ENCODE results near the gene ORAI3. TPM values are rescaled to one million over a fixed set of nuclear protein-coding genes. Genes with fewer than 3 reads are reported as not detected.

The ORAI3 gene
- total RNA-seq, 6 experiments from 2014 or later: 27.7 to 56.6 (median 31.6) TPM

GRCh38 chr16:30984669-30985400 lies 36.0 kb downstream of the ORAI3 start, which contains the start of gene HSD3B7:
Gene HSD3B7, plus strand, starts transcription at chr16:30985207. Its CDS starts 452 bp downstream, at chr16:30985659.
- Histone ChIP-seq H3K4me3 (peak within 1 kb of the TSS; percentile 62 to 73 (median 72)), H3K4me1 (peaks cover 0 to 12% (median 5%) of the 10 kb centered on the region in 4 donors), H3K9me3 (no peaks in the 10 kb centered on the region), H3K27ac (peak within 1 kb of the TSS; percentile 74 to 80 (median 79)), H3K36me3 (peaks cover 0 to 20% (median 9%) of the 10 kb centered on the region in 4 donors), H3K27me3 (no peaks in the 10 kb centered on the region)
- DNase-seq (peak; percentile 93 to 94 (median 93)), ATAC-seq (peak; percentile 82 to 92 (median 88))
- intact Hi-C loops (cut with DNase I): loop anchor here (5.0 to 10.0 kb wide), 3 partner anchors 60 to 107 kb away; partner anchors contain the start of genes PRSS53 (in 1 of the 2) and VKORC1 (in 1 of the 2)
- TF ChIP-seq, protein P1, sequence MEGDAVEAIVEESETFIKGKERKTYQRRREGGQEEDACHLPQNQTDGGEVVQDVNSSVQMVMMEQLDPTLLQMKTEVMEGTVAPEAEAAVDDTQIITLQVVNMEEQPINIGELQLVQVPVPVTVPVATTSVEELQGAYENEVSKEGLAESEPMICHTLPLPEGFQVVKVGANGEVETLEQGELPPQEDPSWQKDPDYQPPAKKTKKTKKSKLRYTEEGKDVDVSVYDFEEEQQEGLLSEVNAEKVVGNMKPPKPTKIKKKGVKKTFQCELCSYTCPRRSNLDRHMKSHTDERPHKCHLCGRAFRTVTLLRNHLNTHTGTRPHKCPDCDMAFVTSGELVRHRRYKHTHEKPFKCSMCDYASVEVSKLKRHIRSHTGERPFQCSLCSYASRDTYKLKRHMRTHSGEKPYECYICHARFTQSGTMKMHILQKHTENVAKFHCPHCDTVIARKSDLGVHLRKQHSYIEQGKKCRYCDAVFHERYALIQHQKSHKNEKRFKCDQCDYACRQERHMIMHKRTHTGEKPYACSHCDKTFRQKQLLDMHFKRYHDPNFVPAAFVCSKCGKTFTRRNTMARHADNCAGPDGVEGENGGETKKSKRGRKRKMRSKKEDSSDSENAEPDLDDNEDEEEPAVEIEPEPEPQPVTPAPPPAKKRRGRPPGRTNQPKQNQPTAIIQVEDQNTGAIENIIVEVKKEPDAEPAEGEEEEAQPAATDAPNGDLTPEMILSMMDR (IDR thresholded peaks at IDR 0.05): peak; percentile 87 to 98 (median 90)
- peak; percentile 64 for TF ChIP-seq POLR2A (IDR thresholded peaks at IDR 0.05)
- 50% methylated on average over 9 of the region's 24 CpGs for WGBS (ENCODE audit: insufficient coverage, low coverage, low lambda C conversion rate, missing lambda C conversion rate)

GRCh38 chr16:30985401-30986128 lies 36.7 kb downstream of the ORAI3 start:
- DNase-seq: peak; percentile 84 to 89 (median 86)
- H3K4me3 ChIP-seq: peak overlapping the region; percentile 62 to 73 (median 72)
- 18% methylated on average over 9 of the region's 20 CpGs for WGBS (ENCODE audit: insufficient coverage, low coverage, low lambda C conversion rate, missing lambda C conversion rate)

DNA sequence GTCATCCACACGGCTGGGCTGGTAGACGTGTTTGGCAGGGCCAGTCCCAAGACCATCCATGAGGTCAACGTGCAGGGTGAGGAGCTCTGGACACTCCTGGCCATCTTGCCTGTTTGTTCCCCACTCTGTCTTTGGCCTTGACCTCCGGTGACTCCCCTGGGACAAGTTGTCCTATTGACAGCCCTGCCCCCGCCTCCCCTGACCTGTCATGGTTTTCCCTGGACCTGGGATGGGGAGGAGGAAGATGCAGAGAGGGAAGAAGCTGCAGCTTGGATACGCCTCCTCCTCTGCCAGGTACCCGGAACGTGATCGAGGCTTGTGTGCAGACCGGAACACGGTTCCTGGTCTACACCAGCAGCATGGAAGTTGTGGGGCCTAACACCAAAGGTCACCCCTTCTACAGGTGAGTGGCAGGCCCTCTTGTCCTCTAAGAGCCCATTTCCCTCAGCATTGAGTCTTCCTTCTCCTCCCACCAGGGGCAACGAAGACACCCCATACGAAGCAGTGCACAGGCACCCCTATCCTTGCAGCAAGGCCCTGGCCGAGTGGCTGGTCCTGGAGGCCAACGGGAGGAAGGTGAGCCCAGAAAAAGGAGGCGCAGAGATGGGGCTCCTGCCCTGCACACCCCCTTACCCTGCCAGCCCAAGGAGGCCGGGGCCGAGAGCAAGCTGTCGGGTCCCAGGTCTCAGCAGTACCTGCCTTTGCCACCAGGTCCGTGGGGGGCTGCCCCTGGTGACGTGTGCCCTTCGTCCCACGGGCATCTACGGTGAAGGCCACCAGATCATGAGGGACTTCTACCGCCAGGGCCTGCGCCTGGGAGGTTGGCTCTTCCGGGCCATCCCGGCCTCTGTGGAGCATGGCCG lies 37.5 kb downstream of the ORAI3 start:
- H3K36me3 ChIP-seq: peaks cover 0 to 8% (median 3%) of the 10 kb centered on the region in 4 donors
- no peak for TF ChIP-seq POLR2A (IDR thresholded peaks at IDR 0.05)
- TF ChIP-seq, protein P1 (IDR thresholded peaks at IDR 0.05): no peak
- WGBS (ENCODE audit: insufficient coverage, low coverage, low lambda C conversion rate, missing lambda C conversion rate): 92% methylated on average over 15 of the region's 29 CpGs
- ATAC-seq (no peak), DNase-seq (no peak)
- intact Hi-C loops (cut with DNase I): loop anchor here (10.0 kb wide), 2 partner anchors 58 to 98 kb away; partner anchors contain the start of gene PRSS53 (in 1 of the 2)
- peak overlapping the region; percentile 74 to 80 (median 79) for H3K27ac ChIP-seq
- H3K9me3 ChIP-seq: no peaks in the 10 kb centered on the region
- no peaks in the 10 kb centered on the region for H3K27me3 ChIP-seq
- H3K4me1 ChIP-seq: peaks cover 0 to 12% (median 5%) of the 10 kb centered on the region in 4 donors
- H3K4me3 ChIP-seq: peak overlapping the region; percentile 62 to 73 (median 72)

More at GRCh38 chr16:30985401-30986128, 36.7 kb downstream of the ORAI3 start:
- ATAC-seq: peak; percentile 74 to 88 (median 84)
- Histone ChIP-seq H3K27ac (peak overlapping the region; percentile 74 to 80 (median 79)), H3K4me1 (peaks cover 0 to 12% (median 5%) of the 10 kb centered on the region in 4 donors), H3K36me3 (peaks cover 0 to 15% (median 5%) of the 10 kb centered on the region in 4 donors), H3K27me3 (no peaks in the 10 kb centered on the region), H3K9me3 (no peaks in the 10 kb centered on the region)
- TF ChIP-seq, protein P1 (IDR thresholded peaks at IDR 0.05): peak in 1 of 4 donors; percentile 42
- TF ChIP-seq POLR2A (IDR thresholded peaks at IDR 0.05): peak; percentile 22
- intact Hi-C loops (cut with DNase I): loop anchor here (10.0 kb wide), 2 partner anchors 59 to 99 kb away; partner anchors contain the start of gene PRSS53 (in 1 of the 2)
